HuH-7 (cell line): ENCODE measurements around the gene BMPR1A.
"Not testable (repeated sequence)": the region's sequence is repeated elsewhere in the genome, so short reads cannot be mapped to it uniquely, and the experiment has no call there.

Source experiments
- DNase-seq: peaks from one replicate; pipeline ENCODE4 v3.0.0; 2011; ENCODE audit warnings: low spot score

BMPR1A gene

GRCh38 chr10:86969421-86970041 is 213.1 kb downstream of the BMPR1A start:
- DNase-seq: no peak

- DNase-seq: no peak
Measured at GRCh38 chr10:86970162-86970981, 214.0 kb downstream of the BMPR1A start.

GRCh38 chr10:86970982-86971231 is 214.5 kb downstream of the BMPR1A start:
- no peak for DNase-seq

GRCh38 chr10:86971232-86971991 is 215.0 kb downstream of the BMPR1A start:
- no peak for DNase-seq

GRCh38 chr10:86972613-86973380 is 216.4 kb downstream of the BMPR1A start:
- no peak for DNase-seq

GRCh38 chr10:86974484-86974883 is 218.1 kb downstream of the BMPR1A start:
- no peak for DNase-seq

GRCh38 chr10:86976362-86977056 is 220.1 kb downstream of the BMPR1A start:
- no peak for DNase-seq

- DNase-seq: not testable (repeated sequence)
Measured at GRCh38 chr10:86978457-86978856, 222.0 kb downstream of the BMPR1A start.

GRCh38 chr10:86979296-86979818 is 222.9 kb downstream of the BMPR1A start:
- no peak for DNase-seq

- DNase-seq: no peak
Measured at GRCh38 chr10:86979977-86980448, 223.6 kb downstream of the BMPR1A start.

GRCh38 chr10:86981020-86981419 is 224.6 kb downstream of the BMPR1A start:
- DNase-seq: not testable (repeated sequence)

- no peak for DNase-seq
Measured at GRCh38 chr10:86981716-86982115, 225.3 kb downstream of the BMPR1A start.
